Measurements from ENCODE around the gene SH2D3C.

The SH2D3C gene

GRCh38 chr9:127692071-127692470, 86.4 kb downstream of the SH2D3C start:
- DNase-seq, result no peak
- Histone ChIP-seq H3K4me3 (ENCODE audit: low read depth, low read length) (no peak overlapping the region), H3K36me3 (peaks cover 32% of the 10 kb centered on the region), H3K27me3 (no peaks in the 10 kb centered on the region), H3K4me1 (no peaks in the 10 kb centered on the region), H3K9me3 (no peaks in the 10 kb centered on the region)
- TF ChIP-seq, protein P1, sequence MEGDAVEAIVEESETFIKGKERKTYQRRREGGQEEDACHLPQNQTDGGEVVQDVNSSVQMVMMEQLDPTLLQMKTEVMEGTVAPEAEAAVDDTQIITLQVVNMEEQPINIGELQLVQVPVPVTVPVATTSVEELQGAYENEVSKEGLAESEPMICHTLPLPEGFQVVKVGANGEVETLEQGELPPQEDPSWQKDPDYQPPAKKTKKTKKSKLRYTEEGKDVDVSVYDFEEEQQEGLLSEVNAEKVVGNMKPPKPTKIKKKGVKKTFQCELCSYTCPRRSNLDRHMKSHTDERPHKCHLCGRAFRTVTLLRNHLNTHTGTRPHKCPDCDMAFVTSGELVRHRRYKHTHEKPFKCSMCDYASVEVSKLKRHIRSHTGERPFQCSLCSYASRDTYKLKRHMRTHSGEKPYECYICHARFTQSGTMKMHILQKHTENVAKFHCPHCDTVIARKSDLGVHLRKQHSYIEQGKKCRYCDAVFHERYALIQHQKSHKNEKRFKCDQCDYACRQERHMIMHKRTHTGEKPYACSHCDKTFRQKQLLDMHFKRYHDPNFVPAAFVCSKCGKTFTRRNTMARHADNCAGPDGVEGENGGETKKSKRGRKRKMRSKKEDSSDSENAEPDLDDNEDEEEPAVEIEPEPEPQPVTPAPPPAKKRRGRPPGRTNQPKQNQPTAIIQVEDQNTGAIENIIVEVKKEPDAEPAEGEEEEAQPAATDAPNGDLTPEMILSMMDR (IDR thresholded peaks at IDR 0.05; ENCODE audit: low read depth, low read length), result no peak

DNA sequence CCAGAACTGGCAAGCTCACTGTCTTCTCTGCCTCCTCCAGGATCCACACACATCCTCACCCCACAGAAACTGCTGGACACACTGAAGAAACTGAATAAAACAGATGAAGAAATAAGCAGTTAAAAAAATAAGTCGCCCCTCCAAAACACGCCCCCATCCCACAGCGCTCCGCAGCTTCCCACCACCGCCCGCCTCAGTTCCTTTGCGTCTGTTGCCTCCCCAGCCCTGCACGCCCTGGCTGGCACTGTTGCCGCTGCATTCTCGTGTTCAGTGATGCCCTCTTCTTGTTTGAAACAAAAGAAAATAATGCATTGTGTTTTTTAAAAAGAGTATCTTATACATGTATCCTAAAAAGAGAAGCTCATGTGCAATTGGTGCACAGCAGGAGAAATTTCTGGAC, 87.7 kb downstream of the SH2D3C start:
- Histone ChIP-seq H3K4me1 (no peaks in the 10 kb centered on the region), H3K36me3 (peaks cover 33% of the 10 kb centered on the region), H3K9me3 (no peaks in the 10 kb centered on the region), H3K27me3 (no peaks in the 10 kb centered on the region), H3K4me3 (ENCODE audit: low read depth, low read length) (no peak overlapping the region)
- TF ChIP-seq, protein P1 (IDR thresholded peaks at IDR 0.05; ENCODE audit: low read depth, low read length), result no peak
- DNase-seq, result no peak

DNA sequence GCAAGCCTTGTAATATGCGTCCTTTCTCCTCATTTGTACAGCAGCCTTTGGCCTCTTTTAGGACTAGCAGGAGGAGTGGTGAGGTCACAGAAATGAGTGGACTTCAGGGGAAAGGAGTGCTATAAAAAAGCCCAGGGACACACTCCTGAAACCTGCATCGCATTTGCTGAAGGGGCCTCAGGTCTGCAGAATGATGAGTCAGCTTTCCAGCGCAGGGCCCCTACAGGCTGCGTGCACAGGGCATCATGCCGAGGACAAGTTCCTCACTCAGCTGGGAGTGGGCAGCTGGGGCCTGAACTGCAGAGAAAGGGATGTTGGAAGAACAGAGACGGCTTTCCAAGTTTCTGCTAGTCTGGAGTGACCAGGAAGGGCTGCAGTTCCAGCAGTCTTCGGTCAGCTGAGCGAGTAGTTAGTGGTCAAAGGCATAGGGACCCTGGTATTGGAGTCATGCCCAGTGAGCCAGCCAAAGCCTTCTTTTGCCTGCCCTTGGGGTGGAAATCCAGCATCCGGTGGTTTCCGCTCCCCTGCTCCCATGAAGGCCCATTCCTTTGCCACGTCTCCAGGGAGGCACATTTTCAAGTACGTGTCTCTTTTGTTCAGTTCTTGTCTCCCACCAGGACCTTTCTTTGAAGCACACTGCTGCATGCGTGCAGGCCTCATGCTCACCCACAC, 89.0 kb downstream of the SH2D3C start:
- no peaks in the 10 kb centered on the region for H3K4me1 ChIP-seq
- H3K36me3 ChIP-seq, result peaks cover 34% of the 10 kb centered on the region
- TF ChIP-seq, protein P1 (IDR thresholded peaks at IDR 0.05; ENCODE audit: low read depth, low read length), result no peak
- H3K9me3 ChIP-seq, result no peaks in the 10 kb centered on the region
- H3K4me3 ChIP-seq (ENCODE audit: low read depth, low read length), result no peak overlapping the region
- H3K27me3 ChIP-seq, result no peaks in the 10 kb centered on the region
- no peak for DNase-seq

Measured in BE2C (cell line).